Lower lobe of right lung (tissue), 2 donors: ENCODE data around the gene ATP4A. TPM values are rescaled to one million over a fixed set of nuclear protein-coding genes. Genes with fewer than 3 reads are reported as not detected.

Experiments used
- ATAC-seq, 2 donors: fragments of 200-7000 bp; cut with Tn5 transposase; one replicate each; pipeline ENCODE4 v1.9.1; 2020 to 2022; ENCODE audit warnings: mild to moderate bottlenecking in 2 of 2, moderate library complexity in 2 of 2
- DNase-seq: peaks from one replicate; pipeline ENCODE4 v3.0.0-alpha.2; 2020
- H3K27ac ChIP-seq: fragments of 200-600 bp; one replicate; pipeline ENCODE4 v1.8.0; 2022
- H3K27me3 ChIP-seq: fragments of 200-600 bp; one replicate; pipeline ENCODE4 v1.8.0; 2022; ENCODE audit warnings: low read depth
- H3K36me3 ChIP-seq: fragments of 200-600 bp; one replicate; pipeline ENCODE4 v1.8.0; 2022; ENCODE audit warnings: mild to moderate bottlenecking
- H3K4me1 ChIP-seq: fragments of 200-600 bp; one replicate; pipeline ENCODE4 v1.8.0; 2022
- H3K4me3 ChIP-seq: fragments of 200-600 bp; one replicate; pipeline ENCODE4 v1.8.0; 2022; ENCODE audit warnings: mild to moderate bottlenecking
- H3K9me3 ChIP-seq: fragments of 200-600 bp; one replicate; pipeline ENCODE4 v1.8.0; 2022
- intact Hi-C: fragments of 100-400 bp; cut with DNase I; formaldehyde crosslinking; loops from one replicate; pipeline ENCODE4 v1.11.0; 2022
- total RNA-seq: library from RNA; stranded (reverse); fragmentation: NEBNext Ultra II Directional; extraction: Animal tissue kit (Norgen Biotek cat#: 25700); gene quantifications from one replicate; pipeline ENCODE4 v1.2.1, GENCODE V29; 2021
- TF ChIP-seq, protein P1 (sequence below): fragments of 200-600 bp; IDR thresholded peaks from one replicate; pipeline ENCODE4 v1.8.0; 2022; ENCODE audit warnings: antibody characterized with exemption, mild to moderate bottlenecking
- donor health status: DM: no; HTN: yes; CAD: no; lungs with severe emphysema.

ATP4A gene
- total RNA-seq, 1 donor from 2014 or later = not detected

GRCh38 chr19:35555301-35556005 is 8.0 kb downstream of the ATP4A start:
- DNase-seq (no peak), ATAC-seq (no peak)
- TF ChIP-seq, protein P1, sequence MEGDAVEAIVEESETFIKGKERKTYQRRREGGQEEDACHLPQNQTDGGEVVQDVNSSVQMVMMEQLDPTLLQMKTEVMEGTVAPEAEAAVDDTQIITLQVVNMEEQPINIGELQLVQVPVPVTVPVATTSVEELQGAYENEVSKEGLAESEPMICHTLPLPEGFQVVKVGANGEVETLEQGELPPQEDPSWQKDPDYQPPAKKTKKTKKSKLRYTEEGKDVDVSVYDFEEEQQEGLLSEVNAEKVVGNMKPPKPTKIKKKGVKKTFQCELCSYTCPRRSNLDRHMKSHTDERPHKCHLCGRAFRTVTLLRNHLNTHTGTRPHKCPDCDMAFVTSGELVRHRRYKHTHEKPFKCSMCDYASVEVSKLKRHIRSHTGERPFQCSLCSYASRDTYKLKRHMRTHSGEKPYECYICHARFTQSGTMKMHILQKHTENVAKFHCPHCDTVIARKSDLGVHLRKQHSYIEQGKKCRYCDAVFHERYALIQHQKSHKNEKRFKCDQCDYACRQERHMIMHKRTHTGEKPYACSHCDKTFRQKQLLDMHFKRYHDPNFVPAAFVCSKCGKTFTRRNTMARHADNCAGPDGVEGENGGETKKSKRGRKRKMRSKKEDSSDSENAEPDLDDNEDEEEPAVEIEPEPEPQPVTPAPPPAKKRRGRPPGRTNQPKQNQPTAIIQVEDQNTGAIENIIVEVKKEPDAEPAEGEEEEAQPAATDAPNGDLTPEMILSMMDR = no peak
- Histone ChIP-seq H3K27me3 (peaks cover 31% of the 10 kb centered on the region), H3K4me3 (no peak overlapping the region), H3K9me3 (no peaks in the 10 kb centered on the region), H3K36me3 (no peaks in the 10 kb centered on the region), H3K27ac (no peak overlapping the region), H3K4me1 (peaks cover 7% of the 10 kb centered on the region)
- intact Hi-C loops = no loop called here

DNA sequence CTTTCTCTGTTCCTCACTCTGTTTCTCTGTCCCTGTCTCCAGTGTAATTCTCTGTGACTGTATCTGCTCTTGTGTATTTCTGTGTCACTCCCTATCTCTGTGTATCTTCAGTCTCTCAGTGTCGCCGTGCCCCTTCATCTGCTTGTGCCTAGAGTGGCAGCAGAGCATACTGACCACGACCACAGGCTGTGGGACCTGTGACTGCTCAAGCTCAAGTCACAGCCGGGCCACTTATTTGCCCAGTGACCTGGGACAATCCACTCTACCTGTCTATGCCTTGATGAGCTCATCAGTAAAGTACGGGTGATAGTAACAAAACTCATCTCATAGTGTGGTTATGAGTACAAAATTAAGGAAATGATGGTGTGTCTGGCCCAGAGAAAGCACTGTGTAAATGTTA is 9.4 kb downstream of the ATP4A start:
- DNase-seq (no peak), ATAC-seq (no peak)
- Histone ChIP-seq H3K9me3 (no peaks in the 10 kb centered on the region), H3K4me1 (peaks cover 7% of the 10 kb centered on the region), H3K27me3 (peaks cover 19% of the 10 kb centered on the region), H3K4me3 (no peak overlapping the region), H3K27ac (no peak overlapping the region), H3K36me3 (no peaks in the 10 kb centered on the region)
- TF ChIP-seq, protein P1 = no peak
- intact Hi-C loops = no loop called here

DNA sequence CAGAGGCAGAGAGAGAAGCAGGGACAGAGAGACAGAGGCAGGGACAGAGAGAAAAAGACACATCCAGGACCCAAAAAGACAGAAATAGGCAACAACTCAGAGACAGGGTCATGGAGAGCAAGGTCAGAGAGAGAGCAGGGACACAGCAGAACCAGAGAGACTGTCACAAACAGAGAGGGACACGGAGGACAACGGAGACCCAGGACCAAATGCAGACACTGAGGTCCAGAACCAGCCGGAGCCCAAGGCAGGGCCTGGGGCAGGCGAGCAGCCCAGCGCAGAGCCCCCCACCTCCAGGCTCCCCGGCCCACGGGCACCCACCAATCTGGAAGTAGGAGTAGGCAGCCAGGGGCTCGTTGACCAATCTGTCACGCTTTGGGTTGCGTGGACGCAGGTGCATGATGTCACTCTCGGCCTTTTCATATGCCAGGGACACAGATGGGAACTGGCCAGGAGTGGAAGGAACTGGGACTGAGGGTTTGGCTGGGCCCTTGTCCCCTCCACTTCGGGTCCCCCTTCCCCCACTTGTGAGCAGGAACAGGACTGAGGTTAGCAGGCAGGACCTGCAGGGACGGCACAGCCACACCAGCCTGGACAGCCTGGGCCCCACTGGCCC is 10.0 kb downstream of the ATP4A start:
- H3K36me3 ChIP-seq = no peaks in the 10 kb centered on the region
- TF ChIP-seq, protein P1 = no peak
- ATAC-seq (no peak), DNase-seq (no peak)
- no peaks in the 10 kb centered on the region for H3K9me3 ChIP-seq
- intact Hi-C loops = no loop called here
- peaks cover 13% of the 10 kb centered on the region for H3K27me3 ChIP-seq
- H3K4me1 ChIP-seq = peaks cover 7% of the 10 kb centered on the region
- H3K4me3 ChIP-seq = no peak overlapping the region
- no peak overlapping the region for H3K27ac ChIP-seq

DNA sequence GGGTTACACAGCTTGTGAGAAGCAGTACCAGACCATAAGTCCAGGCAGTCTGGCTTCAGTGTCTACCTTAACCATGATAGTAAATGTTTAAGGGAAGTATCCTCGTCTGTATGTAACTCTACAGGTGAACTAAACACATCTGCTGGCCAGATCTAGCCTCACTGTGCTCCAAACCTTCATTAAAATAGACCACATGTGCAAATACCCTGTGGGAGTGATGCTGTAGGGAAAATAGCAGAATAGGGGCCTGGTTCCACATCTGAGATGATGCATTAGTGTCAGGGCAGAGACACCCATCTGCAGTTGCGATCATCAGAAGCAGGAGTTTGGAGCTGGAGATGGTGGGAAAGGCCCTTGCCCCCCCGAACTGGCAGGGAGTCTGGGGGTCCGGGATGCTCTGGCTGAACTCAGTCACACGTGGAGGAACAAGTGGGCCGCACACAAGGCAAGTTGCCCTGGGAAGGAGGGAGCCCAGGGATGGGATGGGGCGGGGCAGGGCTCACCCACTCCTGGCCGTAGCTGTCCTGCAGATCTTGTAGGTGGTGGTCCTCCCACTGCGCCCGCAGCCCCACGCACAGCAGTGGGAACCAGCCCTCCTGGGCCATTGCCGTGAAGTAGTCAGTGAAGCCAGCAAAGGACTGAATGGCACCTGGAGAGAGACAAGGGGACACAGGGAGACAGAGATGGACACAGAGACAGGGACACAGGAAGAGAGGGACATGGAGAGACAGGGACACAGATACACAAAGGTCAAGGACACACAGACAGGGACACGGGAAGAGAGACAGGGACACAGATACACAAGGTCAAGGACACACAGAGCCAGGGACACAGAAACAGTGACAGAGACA is 10.7 kb downstream of the ATP4A start:
- DNase-seq (no peak), ATAC-seq (no peak)
- no peaks in the 10 kb centered on the region for H3K36me3 ChIP-seq
- H3K9me3 ChIP-seq = no peaks in the 10 kb centered on the region
- no peak overlapping the region for H3K27ac ChIP-seq
- intact Hi-C loops = no loop called here
- H3K4me1 ChIP-seq = no peaks in the 10 kb centered on the region
- TF ChIP-seq, protein P1 = no peak
- H3K27me3 ChIP-seq = peaks cover 6% of the 10 kb centered on the region
- no peak overlapping the region for H3K4me3 ChIP-seq

- Histone ChIP-seq H3K4me3 (no peak overlapping the region), H3K36me3 (peaks cover 6% of the 10 kb centered on the region), H3K4me1 (peaks cover 12% of the 10 kb centered on the region), H3K27me3 (no peaks in the 10 kb centered on the region), H3K9me3 (no peaks in the 10 kb centered on the region), H3K27ac (no peak overlapping the region)
- no peak for ATAC-seq
- TF ChIP-seq, protein P1 = no peak
- DNase-seq = no peak
- intact Hi-C loops = no loop called here
These were observed 12.2 kb downstream of the ATP4A start for GRCh38 chr19:35551091-35551810.
